Measurements from ENCODE around the gene USP28.

GRCh38 chr11:113818426-113818825 is 56.9 kb downstream of the USP28 start:
- no peak for TF ChIP-seq POLR2A (IDR thresholded peaks at IDR 0.05; ENCODE audit: low read depth, low read length)
- TF ChIP-seq PAX5 (IDR thresholded peaks at IDR 0.05; ENCODE audit: insufficient read depth, low read length, severe bottlenecking): no peak
- TF ChIP-seq POLR2AphosphoS5 (IDR thresholded peaks at IDR 0.05; ENCODE audit: low read depth, low read length): no peak
- TF ChIP-seq SPI1 (IDR thresholded peaks at IDR 0.05; ENCODE audit: low read depth, low read length): no peak
- no peak for TF ChIP-seq TAF1 (IDR thresholded peaks at IDR 0.05; ENCODE audit: low read depth, low read length)
- no peak for TF ChIP-seq POU2F2 (IDR thresholded peaks at IDR 0.05; ENCODE audit: low read depth, low read length)
